ENCODE measurements around the gene RBM38. TPM values are rescaled to one million over a fixed set of nuclear protein-coding genes. Genes with fewer than 3 reads are reported as not detected.

The RBM38 gene
- total and polyA plus RNA-seq, 9 of the 15 experiments (the other 6 are each of a cell fraction or from before 2014, with no cell fraction given), result 0.28 to 82.4 (median 33.2) TPM

GRCh38 chr20:57381596-57382503 lies 9.3 kb upstream of the RBM38 start (continued):
- TF ChIP-seq ZNF592 (IDR thresholded peaks at IDR 0.05), result peak; percentile 82
- TF ChIP-seq, protein P1, sequence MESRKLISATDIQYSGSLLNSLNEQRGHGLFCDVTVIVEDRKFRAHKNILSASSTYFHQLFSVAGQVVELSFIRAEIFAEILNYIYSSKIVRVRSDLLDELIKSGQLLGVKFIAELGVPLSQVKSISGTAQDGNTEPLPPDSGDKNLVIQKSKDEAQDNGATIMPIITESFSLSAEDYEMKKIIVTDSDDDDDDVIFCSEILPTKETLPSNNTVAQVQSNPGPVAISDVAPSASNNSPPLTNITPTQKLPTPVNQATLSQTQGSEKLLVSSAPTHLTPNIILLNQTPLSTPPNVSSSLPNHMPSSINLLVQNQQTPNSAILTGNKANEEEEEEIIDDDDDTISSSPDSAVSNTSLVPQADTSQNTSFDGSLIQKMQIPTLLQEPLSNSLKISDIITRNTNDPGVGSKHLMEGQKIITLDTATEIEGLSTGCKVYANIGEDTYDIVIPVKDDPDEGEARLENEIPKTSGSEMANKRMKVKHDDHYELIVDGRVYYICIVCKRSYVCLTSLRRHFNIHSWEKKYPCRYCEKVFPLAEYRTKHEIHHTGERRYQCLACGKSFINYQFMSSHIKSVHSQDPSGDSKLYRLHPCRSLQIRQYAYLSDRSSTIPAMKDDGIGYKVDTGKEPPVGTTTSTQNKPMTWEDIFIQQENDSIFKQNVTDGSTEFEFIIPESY (CRISPR knock-in tag; IDR thresholded peaks at IDR 0.05), result no peak
- TF ChIP-seq CBX3 (IDR thresholded peaks at IDR 0.05; ENCODE audit: borderline replicate concordance in 1 of 2, low read length in 2 of 2), result peak in 1 of 2 experiments; percentile 38; a peak in 1 of 3 replicates
- TF ChIP-seq FUS (optimal IDR thresholded peaks at IDR 0.05; ENCODE audit: low read depth, low read length), result no peak
